ENCODE results near the gene PPP1R1B. TPM values are rescaled to one million over a fixed set of nuclear protein-coding genes. Genes with fewer than 3 reads are reported as not detected.

The PPP1R1B gene
- total and polyA plus RNA-seq, 12 donors: 0.28 to 2.1 (median 0.66) TPM; not detected in 1

GRCh38 chr17:39624313-39624712 lies 2.4 kb upstream of the PPP1R1B start:
- no peak for TF ChIP-seq CTCF (IDR thresholded peaks at IDR 0.05)
- H3K4me3 ChIP-seq: no peak overlapping the region
- peaks cover 17 to 62% (median 48%) of the 10 kb centered on the region in 7 donors for H3K27me3 ChIP-seq
- H3K27ac ChIP-seq: no peak overlapping the region
- H3K4me1 ChIP-seq: peaks cover 2 to 30% (median 12%) of the 10 kb centered on the region in 9 donors
- no peak for ATAC-seq
- H3K9me3 ChIP-seq: no peaks in the 10 kb centered on the region
- WGBS, 2 donors: 70 to 71% methylated on average over 8 of the region's 8 CpGs
- intact Hi-C loops (cut with DNase I): loop anchor here in 7 of 10 donors (2.0 to 10.0 kb wide), 8 partner anchors 43 to 128 kb away; partner anchors contain the start of genes PNMT (in 2 of the 7) and TCAP (in 2 of the 7)
- H3K36me3 ChIP-seq: no peaks in the 10 kb centered on the region
- no peak for DNase-seq

- TF ChIP-seq CTCF (IDR thresholded peaks at IDR 0.05): no peak
- Histone ChIP-seq H3K4me1 (peaks cover 2 to 35% (median 12%) of the 10 kb centered on the region in 9 donors), H3K36me3 (no peaks in the 10 kb centered on the region), H3K27me3 (peaks cover 17 to 62% (median 48%) of the 10 kb centered on the region in 7 donors), H3K27ac (no peak overlapping the region), H3K9me3 (no peaks in the 10 kb centered on the region), H3K4me3 (no peak overlapping the region)
- intact Hi-C loops (cut with DNase I): loop anchor here in 2 of 10 donors (2.0 to 10.0 kb wide), 2 partner anchors 50 to 76 kb away; no protein-coding TSS in a partner anchor
- no peak for ATAC-seq
- no peak for DNase-seq
- 55 to 62% methylated on average over 5 of the region's 5 CpGs for WGBS, 2 donors
Observed at GRCh38 chr17:39625198-39625785, 1.5 kb upstream of the PPP1R1B start.

GRCh38 chr17:39627047-39627711 lies 427 bp downstream of the PPP1R1B start:
- no peak for TF ChIP-seq CTCF (IDR thresholded peaks at IDR 0.05)
- no peak overlapping the region for H3K27ac ChIP-seq
- DNase-seq (no peak), ATAC-seq (no peak)
- H3K9me3 ChIP-seq: no peaks in the 10 kb centered on the region
- 2 to 3% methylated on average over 58 to 72 of the region's 72 CpGs for WGBS, 2 donors
- intact Hi-C loops (cut with DNase I): loop anchor here in 1 of 10 donors (10.0 kb wide), 1 partner anchor 48 kb away; no protein-coding TSS in a partner anchor
- H3K4me3 ChIP-seq: peak overlapping the region in 9 of 10 donors; percentile 29 to 50 (median 39)
- H3K36me3 ChIP-seq: no peaks in the 10 kb centered on the region
- H3K4me1 ChIP-seq: peaks cover under 1 to 29% (median 12%) of the 10 kb centered on the region in 9 donors
- peaks cover 17 to 64% (median 53%) of the 10 kb centered on the region in 7 donors for H3K27me3 ChIP-seq

GRCh38 chr17:39627712-39628516 lies 1.2 kb downstream of the PPP1R1B start:
- Histone ChIP-seq H3K9me3 (no peaks in the 10 kb centered on the region), H3K27me3 (peaks cover 17 to 64% (median 54%) of the 10 kb centered on the region in 7 donors), H3K36me3 (no peaks in the 10 kb centered on the region), H3K27ac (no peak overlapping the region), H3K4me1 (peaks cover 0 to 25% (median 11%) of the 10 kb centered on the region in 9 donors), H3K4me3 (no peak overlapping the region)
- WGBS, 2 donors: 50 to 53% methylated on average over 16 of the region's 16 CpGs
- TF ChIP-seq CTCF (IDR thresholded peaks at IDR 0.05): no peak
- ATAC-seq (no peak), DNase-seq (no peak)
- intact Hi-C loops (cut with DNase I): loop anchor here in 1 of 10 donors (10.0 kb wide), 1 partner anchor 47 kb away; no protein-coding TSS in a partner anchor
